H1 (cell line): ENCODE measurements around the gene DMAC2. TPM values are rescaled to one million over a fixed set of nuclear protein-coding genes. Genes with fewer than 3 reads are reported as not detected.
A peak's percentile ranks its signal among the peaks of the same experiment; 100 is the strongest.

Source experiments
- CBX5 ChIP-seq: fragments of 300-800, 300-1000 bp; sonication (generic); IDR thresholded peaks from 2 replicates; pipeline ENCODE4 v1.7.1; 2016; ENCODE audit warnings: antibody characterized with exemption, low read length, low read depth
- CTBP2 ChIP-seq: IDR thresholded peaks from 2 replicates; pipeline ENCODE4 v1.7.0; 2011; ENCODE audit warnings: borderline replicate concordance, mild to moderate bottlenecking, moderate library complexity, mixed read lengths, low read length; ENCODE audit not compliant: insufficient read depth, insufficient read length
- RAD21 ChIP-seq, 2 experiments: IDR thresholded peaks in 1 of 2; conservative IDR thresholded peaks in 1 of 2; 2 replicates each; pipeline ENCODE4 v1.6.1; 2011; ENCODE audit warnings: low read depth in 2 of 2, low read length in 2 of 2, improper control_type of control experiment in 1 of 2, inconsistent platforms in 1 of 2, mild to moderate bottlenecking in 1 of 2, moderate library complexity in 1 of 2
- SAP30 ChIP-seq: fragments of 300-600 bp; sonication (generic); IDR thresholded peaks from 2 replicates; pipeline ENCODE4 v1.7.1; 2012; ENCODE audit warnings: low read length, moderate library complexity, mild to moderate bottlenecking, inconsistent platforms; ENCODE audit not compliant: insufficient read depth, insufficient replicate concordance
- polyA plus RNA-seq, 7 experiments: library from polyadenylated mRNA; depleted of rRNA in 3 of 7; stranded (reverse) in 5 of 7; unstranded in 2 of 7; fragments of >200 nt in 5 of 7; fragments of 200-250 nt in 2 of 7; gene quantifications; 1 replicate in 5 of 7; 2 replicates in 1 of 7; 4 replicates in 1 of 7; pipeline versions ENCODE4 v1.2.1 to v1.2.3, GENCODE V29; 2011 to 2013; ENCODE audit warnings: missing spikeins in 2 of 7, mixed read lengths in 2 of 7
- total RNA-seq: library from RNA; stranded (reverse); fragmentation: NEBNext Ultra II Directional; extraction: Animal tissue kit (Norgen Biotek cat#: 25700); gene quantifications from 2 replicates; pipeline ENCODE4 v1.2.1, GENCODE V29; 2021
- TF ChIP-seq, protein P1 (sequence below): fragments of 300-600 bp; sonication (generic); IDR thresholded peaks from 2 replicates; pipeline ENCODE4 v1.7.1; 2012; ENCODE audit warnings: low read length, moderate library complexity, mild to moderate bottlenecking, inconsistent platforms; ENCODE audit not compliant: insufficient replicate concordance
- TF ChIP-seq, protein P2 (sequence below): IDR thresholded peaks from 2 replicates; pipeline ENCODE4 v1.6.1; 2012; ENCODE audit warnings: low read length, inconsistent platforms

DMAC2 gene
- total and polyA plus RNA-seq, 2 of the 8 experiments (the other 6 are each of a cell fraction or from before 2014, with no cell fraction given) = 86.8 to 170 TPM

GRCh38 chr19:41397086-41398049 is 42.3 kb downstream of the DMAC2 start, which contains the start of the genes BCKDHA and EXOSC5 (continued):
- TF ChIP-seq, protein P1, sequence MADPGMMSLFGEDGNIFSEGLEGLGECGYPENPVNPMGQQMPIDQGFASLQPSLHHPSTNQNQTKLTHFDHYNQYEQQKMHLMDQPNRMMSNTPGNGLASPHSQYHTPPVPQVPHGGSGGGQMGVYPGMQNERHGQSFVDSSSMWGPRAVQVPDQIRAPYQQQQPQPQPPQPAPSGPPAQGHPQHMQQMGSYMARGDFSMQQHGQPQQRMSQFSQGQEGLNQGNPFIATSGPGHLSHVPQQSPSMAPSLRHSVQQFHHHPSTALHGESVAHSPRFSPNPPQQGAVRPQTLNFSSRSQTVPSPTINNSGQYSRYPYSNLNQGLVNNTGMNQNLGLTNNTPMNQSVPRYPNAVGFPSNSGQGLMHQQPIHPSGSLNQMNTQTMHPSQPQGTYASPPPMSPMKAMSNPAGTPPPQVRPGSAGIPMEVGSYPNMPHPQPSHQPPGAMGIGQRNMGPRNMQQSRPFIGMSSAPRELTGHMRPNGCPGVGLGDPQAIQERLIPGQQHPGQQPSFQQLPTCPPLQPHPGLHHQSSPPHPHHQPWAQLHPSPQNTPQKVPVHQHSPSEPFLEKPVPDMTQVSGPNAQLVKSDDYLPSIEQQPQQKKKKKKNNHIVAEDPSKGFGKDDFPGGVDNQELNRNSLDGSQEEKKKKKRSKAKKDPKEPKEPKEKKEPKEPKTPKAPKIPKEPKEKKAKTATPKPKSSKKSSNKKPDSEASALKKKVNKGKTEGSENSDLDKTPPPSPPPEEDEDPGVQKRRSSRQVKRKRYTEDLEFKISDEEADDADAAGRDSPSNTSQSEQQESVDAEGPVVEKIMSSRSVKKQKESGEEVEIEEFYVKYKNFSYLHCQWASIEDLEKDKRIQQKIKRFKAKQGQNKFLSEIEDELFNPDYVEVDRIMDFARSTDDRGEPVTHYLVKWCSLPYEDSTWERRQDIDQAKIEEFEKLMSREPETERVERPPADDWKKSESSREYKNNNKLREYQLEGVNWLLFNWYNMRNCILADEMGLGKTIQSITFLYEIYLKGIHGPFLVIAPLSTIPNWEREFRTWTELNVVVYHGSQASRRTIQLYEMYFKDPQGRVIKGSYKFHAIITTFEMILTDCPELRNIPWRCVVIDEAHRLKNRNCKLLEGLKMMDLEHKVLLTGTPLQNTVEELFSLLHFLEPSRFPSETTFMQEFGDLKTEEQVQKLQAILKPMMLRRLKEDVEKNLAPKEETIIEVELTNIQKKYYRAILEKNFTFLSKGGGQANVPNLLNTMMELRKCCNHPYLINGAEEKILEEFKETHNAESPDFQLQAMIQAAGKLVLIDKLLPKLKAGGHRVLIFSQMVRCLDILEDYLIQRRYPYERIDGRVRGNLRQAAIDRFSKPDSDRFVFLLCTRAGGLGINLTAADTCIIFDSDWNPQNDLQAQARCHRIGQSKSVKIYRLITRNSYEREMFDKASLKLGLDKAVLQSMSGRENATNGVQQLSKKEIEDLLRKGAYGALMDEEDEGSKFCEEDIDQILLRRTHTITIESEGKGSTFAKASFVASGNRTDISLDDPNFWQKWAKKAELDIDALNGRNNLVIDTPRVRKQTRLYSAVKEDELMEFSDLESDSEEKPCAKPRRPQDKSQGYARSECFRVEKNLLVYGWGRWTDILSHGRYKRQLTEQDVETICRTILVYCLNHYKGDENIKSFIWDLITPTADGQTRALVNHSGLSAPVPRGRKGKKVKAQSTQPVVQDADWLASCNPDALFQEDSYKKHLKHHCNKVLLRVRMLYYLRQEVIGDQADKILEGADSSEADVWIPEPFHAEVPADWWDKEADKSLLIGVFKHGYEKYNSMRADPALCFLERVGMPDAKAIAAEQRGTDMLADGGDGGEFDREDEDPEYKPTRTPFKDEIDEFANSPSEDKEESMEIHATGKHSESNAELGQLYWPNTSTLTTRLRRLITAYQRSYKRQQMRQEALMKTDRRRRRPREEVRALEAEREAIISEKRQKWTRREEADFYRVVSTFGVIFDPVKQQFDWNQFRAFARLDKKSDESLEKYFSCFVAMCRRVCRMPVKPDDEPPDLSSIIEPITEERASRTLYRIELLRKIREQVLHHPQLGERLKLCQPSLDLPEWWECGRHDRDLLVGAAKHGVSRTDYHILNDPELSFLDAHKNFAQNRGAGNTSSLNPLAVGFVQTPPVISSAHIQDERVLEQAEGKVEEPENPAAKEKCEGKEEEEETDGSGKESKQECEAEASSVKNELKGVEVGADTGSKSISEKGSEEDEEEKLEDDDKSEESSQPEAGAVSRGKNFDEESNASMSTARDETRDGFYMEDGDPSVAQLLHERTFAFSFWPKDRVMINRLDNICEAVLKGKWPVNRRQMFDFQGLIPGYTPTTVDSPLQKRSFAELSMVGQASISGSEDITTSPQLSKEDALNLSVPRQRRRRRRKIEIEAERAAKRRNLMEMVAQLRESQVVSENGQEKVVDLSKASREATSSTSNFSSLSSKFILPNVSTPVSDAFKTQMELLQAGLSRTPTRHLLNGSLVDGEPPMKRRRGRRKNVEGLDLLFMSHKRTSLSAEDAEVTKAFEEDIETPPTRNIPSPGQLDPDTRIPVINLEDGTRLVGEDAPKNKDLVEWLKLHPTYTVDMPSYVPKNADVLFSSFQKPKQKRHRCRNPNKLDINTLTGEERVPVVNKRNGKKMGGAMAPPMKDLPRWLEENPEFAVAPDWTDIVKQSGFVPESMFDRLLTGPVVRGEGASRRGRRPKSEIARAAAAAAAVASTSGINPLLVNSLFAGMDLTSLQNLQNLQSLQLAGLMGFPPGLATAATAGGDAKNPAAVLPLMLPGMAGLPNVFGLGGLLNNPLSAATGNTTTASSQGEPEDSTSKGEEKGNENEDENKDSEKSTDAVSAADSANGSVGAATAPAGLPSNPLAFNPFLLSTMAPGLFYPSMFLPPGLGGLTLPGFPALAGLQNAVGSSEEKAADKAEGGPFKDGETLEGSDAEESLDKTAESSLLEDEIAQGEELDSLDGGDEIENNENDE = no peak
- TF ChIP-seq, protein P2, sequence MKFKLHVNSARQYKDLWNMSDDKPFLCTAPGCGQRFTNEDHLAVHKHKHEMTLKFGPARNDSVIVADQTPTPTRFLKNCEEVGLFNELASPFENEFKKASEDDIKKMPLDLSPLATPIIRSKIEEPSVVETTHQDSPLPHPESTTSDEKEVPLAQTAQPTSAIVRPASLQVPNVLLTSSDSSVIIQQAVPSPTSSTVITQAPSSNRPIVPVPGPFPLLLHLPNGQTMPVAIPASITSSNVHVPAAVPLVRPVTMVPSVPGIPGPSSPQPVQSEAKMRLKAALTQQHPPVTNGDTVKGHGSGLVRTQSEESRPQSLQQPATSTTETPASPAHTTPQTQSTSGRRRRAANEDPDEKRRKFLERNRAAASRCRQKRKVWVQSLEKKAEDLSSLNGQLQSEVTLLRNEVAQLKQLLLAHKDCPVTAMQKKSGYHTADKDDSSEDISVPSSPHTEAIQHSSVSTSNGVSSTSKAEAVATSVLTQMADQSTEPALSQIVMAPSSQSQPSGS = 0 out of 2 replicates have a peak, but pooled peaks have one; percentile 1
- TF ChIP-seq RAD21 (IDR thresholded peaks at IDR 0.05 in 1 of 2, conservative IDR thresholded peaks at IDR 0.05 in 1 of 2; ENCODE audit: low read depth in 2 of 2, low read length in 2 of 2) = no peak
- TF ChIP-seq SAP30 = peak; percentile 99
- TF ChIP-seq CBX5 = no peak
- no peak for TF ChIP-seq CTBP2
